PFSK-1 (cell line): ENCODE data around the gene ECD.

Experiments used
- POLR2AphosphoS5 ChIP-seq: IDR thresholded peaks from 2 replicates; pipeline ENCODE4 v1.6.1; 2012; ENCODE audit warnings: low read depth, mild to moderate bottlenecking, control low read depth, low read length, moderate library complexity
- REST ChIP-seq, 2 experiments: IDR thresholded peaks; 2 replicates each; pipeline versions ENCODE4 v1.6.1 to v1.8.0; 2011 to 2012; ENCODE audit warnings: low read depth in 2 of 2, low read length in 2 of 2, control low read depth in 1 of 2, inconsistent platforms in 1 of 2, mild to moderate bottlenecking in 1 of 2, moderate library complexity in 1 of 2; ENCODE audit not compliant: insufficient read depth in 1 of 2

- TF ChIP-seq REST (IDR thresholded peaks at IDR 0.05; ENCODE audit: insufficient read depth in 1 of 2, low read depth in 2 of 2, low read length in 2 of 2): no peak
- TF ChIP-seq POLR2AphosphoS5: no peak
These were observed 71.8 kb downstream of the ECD start for GRCh38 chr10:73096041-73096448.
